ENCODE results near the gene IRS1.

The IRS1 gene

GRCh38 chr2:226795281-226796011 lies 4.2 kb downstream of the IRS1 start:
- no peak overlapping the region for H3K27ac ChIP-seq
- H3K9me3 ChIP-seq (ENCODE audit: control insufficient read depth, low read length) = no peaks in the 10 kb centered on the region
- H3K79me2 ChIP-seq = no peaks in the 10 kb centered on the region
- H3K36me3 ChIP-seq (ENCODE audit: control insufficient read depth, insufficient read depth, low read length) = no peaks in the 10 kb centered on the region
- H3K4me3 ChIP-seq (ENCODE audit: low read depth, low read length) = no peak overlapping the region
- H3K9ac ChIP-seq = no peak overlapping the region
- H3K4me2 ChIP-seq (ENCODE audit: low read length) = no peak overlapping the region
- no peak overlapping the region for H2AFZ ChIP-seq
- TF ChIP-seq CTCF (IDR thresholded peaks at IDR 0.05) = no peak
- no peaks in the 10 kb centered on the region for H3K27me3 ChIP-seq (ENCODE audit: control insufficient read depth, insufficient read depth, low read length)
- H3K4me1 ChIP-seq = peaks cover 8% of the 10 kb centered on the region

GRCh38 chr2:226794751-226795171 lies 4.9 kb downstream of the IRS1 start:
- H3K9ac ChIP-seq = no peak overlapping the region
- H3K4me1 ChIP-seq = peaks cover 8% of the 10 kb centered on the region
- peak overlapping the region; percentile 47 for H3K4me2 ChIP-seq (ENCODE audit: low read length)
- H3K27me3 ChIP-seq (ENCODE audit: control insufficient read depth, insufficient read depth, low read length) = no peaks in the 10 kb centered on the region
- peak overlapping the region; percentile 27 for H3K4me3 ChIP-seq (ENCODE audit: low read depth, low read length)
- H2AFZ ChIP-seq = no peak overlapping the region
- no peaks in the 10 kb centered on the region for H3K36me3 ChIP-seq (ENCODE audit: control insufficient read depth, insufficient read depth, low read length)
- TF ChIP-seq CTCF (IDR thresholded peaks at IDR 0.05) = no peak
- H3K27ac ChIP-seq = peak overlapping the region; percentile 11
- no peaks in the 10 kb centered on the region for H3K9me3 ChIP-seq (ENCODE audit: control insufficient read depth, low read length)
- no peaks in the 10 kb centered on the region for H3K79me2 ChIP-seq

GRCh38 chr2:226794196-226794661 lies 5.4 kb downstream of the IRS1 start:
- Histone ChIP-seq H3K9ac (no peak overlapping the region), H2AFZ (no peak overlapping the region), H3K4me3 (ENCODE audit: low read depth, low read length) (peak overlapping the region; percentile 27), H3K4me2 (ENCODE audit: low read length) (peak overlapping the region; percentile 47), H3K4me1 (peaks cover 8% of the 10 kb centered on the region), H3K27me3 (ENCODE audit: control insufficient read depth, insufficient read depth, low read length) (no peaks in the 10 kb centered on the region), H3K9me3 (ENCODE audit: control insufficient read depth, low read length) (no peaks in the 10 kb centered on the region), H3K36me3 (ENCODE audit: control insufficient read depth, insufficient read depth, low read length) (no peaks in the 10 kb centered on the region), H3K79me2 (no peaks in the 10 kb centered on the region), H3K27ac (peak overlapping the region; percentile 11)
- TF ChIP-seq CTCF (IDR thresholded peaks at IDR 0.05) = no peak

- Histone ChIP-seq H3K79me2 (no peaks in the 10 kb centered on the region), H3K36me3 (ENCODE audit: control insufficient read depth, insufficient read depth, low read length) (no peaks in the 10 kb centered on the region), H3K9me3 (ENCODE audit: control insufficient read depth, low read length) (no peaks in the 10 kb centered on the region), H3K27me3 (ENCODE audit: control insufficient read depth, insufficient read depth, low read length) (no peaks in the 10 kb centered on the region), H3K4me3 (ENCODE audit: low read depth, low read length) (peak overlapping the region; percentile 27), H3K4me1 (peaks cover 8% of the 10 kb centered on the region), H3K27ac (no peak overlapping the region), H2AFZ (no peak overlapping the region), H3K9ac (no peak overlapping the region), H3K4me2 (ENCODE audit: low read length) (peak overlapping the region; percentile 47)
- no peak for TF ChIP-seq CTCF (IDR thresholded peaks at IDR 0.05)
Observed at GRCh38 chr2:226793646-226794045, 6.0 kb downstream of the IRS1 start.

All from parathyroid adenoma (tissue), 2 donors.